Measurements from ENCODE around the gene JADE2.
A peak's percentile ranks its signal among the peaks of the same experiment; 100 is the strongest.

Gene JADE2

DNA sequence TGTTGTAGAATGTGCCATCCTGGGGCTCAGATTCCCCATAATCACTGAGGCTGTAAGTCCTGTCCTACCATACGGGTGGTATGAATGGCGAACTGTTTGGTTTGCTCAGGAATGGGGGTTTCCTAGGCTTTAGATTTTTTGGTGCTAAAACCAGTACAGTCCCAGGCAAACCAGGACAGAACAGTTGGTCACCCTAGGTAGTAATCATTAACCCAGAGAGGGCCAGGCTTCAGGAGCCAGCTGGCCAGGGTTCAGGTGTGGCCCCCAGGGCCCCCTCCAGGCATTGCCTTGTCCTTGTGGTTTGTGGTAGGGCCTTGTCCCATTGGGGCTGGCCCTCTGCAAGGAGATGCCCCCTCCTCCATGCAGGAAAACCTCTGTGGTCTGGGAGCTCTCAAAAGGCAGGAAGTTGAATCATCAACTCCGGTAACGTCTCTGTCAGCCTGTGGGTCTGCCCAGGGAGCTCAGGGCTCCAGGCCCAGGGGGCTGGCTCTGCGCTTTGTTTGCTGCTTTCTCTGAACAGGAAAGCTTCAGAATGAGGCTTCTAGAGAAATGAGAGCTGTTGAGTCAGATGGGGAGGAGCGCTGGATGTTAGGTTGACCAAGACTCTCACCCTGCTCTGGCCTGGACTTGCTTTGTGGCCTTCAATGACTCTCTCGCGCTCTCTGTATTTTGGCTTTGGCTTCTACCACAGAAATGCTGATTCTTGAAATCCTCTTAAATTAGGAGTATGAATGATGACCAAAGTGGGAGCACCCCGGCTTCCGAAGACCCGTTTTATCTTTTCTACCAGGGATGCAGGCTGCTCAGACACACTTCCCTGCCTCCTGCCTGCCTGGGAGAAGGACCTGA is 22.2 kb upstream of the JADE2 start:
- no peak overlapping the region for H3K4me3 ChIP-seq (ENCODE audit: low read depth, low read length)
- TF ChIP-seq, protein P1, sequence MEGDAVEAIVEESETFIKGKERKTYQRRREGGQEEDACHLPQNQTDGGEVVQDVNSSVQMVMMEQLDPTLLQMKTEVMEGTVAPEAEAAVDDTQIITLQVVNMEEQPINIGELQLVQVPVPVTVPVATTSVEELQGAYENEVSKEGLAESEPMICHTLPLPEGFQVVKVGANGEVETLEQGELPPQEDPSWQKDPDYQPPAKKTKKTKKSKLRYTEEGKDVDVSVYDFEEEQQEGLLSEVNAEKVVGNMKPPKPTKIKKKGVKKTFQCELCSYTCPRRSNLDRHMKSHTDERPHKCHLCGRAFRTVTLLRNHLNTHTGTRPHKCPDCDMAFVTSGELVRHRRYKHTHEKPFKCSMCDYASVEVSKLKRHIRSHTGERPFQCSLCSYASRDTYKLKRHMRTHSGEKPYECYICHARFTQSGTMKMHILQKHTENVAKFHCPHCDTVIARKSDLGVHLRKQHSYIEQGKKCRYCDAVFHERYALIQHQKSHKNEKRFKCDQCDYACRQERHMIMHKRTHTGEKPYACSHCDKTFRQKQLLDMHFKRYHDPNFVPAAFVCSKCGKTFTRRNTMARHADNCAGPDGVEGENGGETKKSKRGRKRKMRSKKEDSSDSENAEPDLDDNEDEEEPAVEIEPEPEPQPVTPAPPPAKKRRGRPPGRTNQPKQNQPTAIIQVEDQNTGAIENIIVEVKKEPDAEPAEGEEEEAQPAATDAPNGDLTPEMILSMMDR (IDR thresholded peaks at IDR 0.05; ENCODE audit: insufficient read depth, low read depth, low read length, missing control alignments) = no peak
- peak; percentile 85 for DNase-seq (ENCODE audit: low read depth)

DNA sequence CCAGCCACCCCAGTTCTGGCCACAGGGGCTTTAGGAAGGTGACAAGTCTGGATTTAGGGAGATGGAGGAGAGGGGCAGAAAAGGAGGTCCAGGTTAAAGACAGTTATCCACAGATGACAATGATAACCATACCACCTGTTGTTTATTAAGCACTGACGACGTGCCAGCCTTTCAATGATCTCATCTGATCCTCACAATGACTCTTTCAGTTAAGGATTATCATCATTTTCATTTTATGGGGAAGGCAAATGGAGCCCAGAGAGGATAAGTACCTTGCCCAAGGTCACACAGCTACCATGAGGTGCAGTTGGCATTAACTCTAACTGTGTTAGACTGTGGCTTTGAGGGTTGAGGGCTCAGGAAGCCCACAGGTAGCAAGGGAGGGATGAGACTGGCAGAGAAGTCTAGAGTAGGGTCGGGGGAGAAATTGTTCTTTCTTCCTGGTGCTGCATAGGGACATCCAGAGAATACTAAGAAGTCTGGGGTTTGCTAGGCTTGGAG is 21.5 kb upstream of the JADE2 start:
- TF ChIP-seq, protein P1 (IDR thresholded peaks at IDR 0.05; ENCODE audit: insufficient read depth, low read depth, low read length, missing control alignments) = no peak
- no peak overlapping the region for H3K4me3 ChIP-seq (ENCODE audit: low read depth, low read length)
- no peak for DNase-seq (ENCODE audit: low read depth)

DNA sequence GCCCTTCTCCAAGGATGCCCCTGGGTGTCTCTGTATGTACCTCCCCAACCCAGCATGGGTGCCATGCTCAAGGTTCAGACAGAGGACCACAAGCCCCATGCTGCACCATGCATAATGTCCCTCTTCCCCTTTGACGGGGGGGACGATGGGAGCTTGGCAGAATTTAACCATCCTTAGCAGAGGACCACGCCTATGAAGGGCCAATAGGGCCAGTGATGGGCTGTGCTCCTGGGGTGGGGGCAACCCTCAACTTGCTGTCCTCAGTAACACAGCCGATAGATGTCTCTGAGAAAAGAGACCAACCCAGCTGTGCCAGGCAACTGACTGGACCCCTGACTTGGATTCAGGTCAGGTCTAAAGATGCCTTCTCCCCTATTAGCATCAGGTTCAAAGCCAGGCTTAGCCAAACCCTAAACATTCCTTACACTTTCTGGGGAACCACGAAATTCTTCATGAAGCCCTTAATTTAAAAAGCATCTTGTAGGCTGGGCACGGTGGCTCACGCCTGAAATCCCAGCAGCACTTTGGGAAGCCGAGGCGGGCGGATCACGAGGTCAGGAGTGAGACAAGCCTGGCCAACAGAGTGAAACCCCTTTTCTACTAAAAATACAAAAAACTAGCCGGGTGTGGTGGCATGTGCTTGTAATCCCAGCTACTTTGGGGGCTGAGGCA is 20.7 kb upstream of the JADE2 start:
- H3K4me3 ChIP-seq (ENCODE audit: low read depth, low read length) = no peak overlapping the region
- no peak for DNase-seq (ENCODE audit: low read depth)
- TF ChIP-seq, protein P1 (IDR thresholded peaks at IDR 0.05; ENCODE audit: insufficient read depth, low read depth, low read length, missing control alignments) = no peak

DNA sequence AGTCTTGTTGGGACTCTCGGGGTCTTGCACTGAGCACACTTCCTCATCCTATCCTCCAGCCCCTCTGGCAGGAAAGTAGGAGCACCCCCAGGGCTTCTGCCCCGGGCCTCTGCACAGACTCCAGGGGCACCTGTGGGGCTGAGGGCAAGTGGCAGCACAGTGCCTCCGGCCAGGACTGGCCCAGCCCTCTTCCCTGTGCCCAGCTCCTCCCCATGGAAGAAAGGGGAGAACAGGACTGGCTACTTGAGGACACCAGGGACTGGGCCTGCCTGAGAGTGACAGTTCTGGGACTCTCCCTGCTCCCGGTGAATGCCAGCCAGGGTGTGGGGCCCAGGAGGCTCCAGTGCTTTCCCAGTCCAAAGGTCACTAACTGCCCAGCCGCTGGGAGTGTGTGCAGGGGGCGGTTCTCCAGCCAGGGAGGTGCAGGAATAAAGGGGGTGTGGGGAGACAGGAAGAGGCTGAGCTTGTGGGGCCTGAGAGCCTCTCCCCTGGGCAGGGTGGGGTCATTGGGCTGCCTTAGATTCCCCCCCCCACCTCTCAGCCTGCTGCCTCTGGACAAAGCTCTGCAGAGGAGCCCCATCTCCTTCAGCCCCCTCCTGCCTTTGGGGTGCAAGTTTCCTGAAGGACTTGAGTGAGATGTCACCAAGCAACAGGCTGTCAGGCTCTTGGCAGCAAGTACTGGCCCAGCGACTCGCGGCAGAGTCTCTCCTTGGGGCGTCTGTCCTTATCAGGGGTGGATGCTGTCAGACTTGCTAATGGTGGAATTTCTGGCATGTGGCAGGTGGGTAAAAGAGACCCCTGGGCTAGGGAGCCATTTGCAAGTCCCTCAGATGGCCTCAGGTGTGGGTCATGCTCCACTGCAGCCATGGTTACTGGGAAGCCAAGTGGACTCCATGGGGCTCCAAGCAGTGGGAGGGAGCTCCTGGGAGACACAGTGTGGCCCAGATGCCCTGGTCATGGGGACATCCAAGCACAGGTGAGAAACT is 19.1 kb upstream of the JADE2 start:
- no peak overlapping the region for H3K4me3 ChIP-seq (ENCODE audit: low read depth, low read length)
- TF ChIP-seq, protein P1 (IDR thresholded peaks at IDR 0.05; ENCODE audit: insufficient read depth, low read depth, low read length, missing control alignments) = no peak
- DNase-seq (ENCODE audit: low read depth) = no peak

DNA sequence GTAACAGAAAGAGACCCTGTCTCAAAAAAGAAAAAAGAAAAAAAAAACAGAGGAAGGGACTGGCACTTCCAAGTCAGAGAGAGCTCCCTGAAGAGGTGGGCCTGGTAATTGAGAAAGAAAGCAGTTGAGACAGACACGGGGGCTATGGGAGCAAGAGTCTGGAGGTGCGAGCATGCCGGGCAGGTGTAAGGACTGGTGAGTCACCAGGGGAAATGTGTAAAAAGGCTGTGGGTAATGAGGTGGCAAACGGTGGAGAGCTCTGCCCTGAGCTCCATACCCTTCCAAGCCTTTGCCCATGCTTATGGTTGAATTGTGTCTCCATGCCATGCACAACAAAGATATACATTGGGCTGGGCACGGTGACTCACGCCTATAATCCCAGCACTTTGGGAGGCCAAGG is 18.0 kb upstream of the JADE2 start:
- TF ChIP-seq, protein P1 (IDR thresholded peaks at IDR 0.05; ENCODE audit: insufficient read depth, low read depth, low read length, missing control alignments) = no peak
- no peak overlapping the region for H3K4me3 ChIP-seq (ENCODE audit: low read depth, low read length)
- DNase-seq (ENCODE audit: low read depth) = no peak

DNA sequence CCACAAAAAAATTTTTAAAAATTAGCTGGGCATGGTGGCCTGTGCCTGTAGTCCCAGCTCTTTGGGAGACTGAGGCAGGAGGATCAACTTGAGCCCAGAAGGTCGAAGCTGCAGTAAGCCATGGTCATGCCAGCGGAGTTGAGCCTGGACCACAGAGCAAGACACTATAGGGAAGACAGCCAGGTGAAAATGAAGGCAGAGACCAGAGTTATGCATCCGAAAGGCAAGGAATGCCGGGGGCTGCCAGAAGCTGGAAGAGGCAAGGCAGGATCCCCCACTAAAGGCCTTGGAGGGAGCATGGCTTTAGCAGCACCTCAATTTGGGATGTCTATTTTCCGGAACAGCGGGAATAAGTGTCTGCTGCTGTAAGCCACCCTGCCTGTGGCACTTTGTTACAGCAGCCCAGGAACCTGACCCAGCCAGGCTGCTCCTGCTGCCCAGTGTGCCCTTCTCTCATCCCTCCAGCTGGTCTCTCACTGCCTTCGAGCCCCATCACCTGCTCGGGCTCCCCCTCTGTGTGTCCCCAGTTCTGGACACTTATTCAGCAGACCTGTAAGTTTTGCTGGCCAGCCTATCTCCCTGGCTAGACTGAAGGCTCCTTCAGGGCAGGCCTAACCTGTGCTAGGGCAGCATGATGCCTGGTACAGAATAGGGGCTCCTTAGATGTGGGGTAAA is 16.8 kb upstream of the JADE2 start:
- TF ChIP-seq, protein P1 (IDR thresholded peaks at IDR 0.05; ENCODE audit: insufficient read depth, low read depth, low read length, missing control alignments) = no peak
- no peak overlapping the region for H3K4me3 ChIP-seq (ENCODE audit: low read depth, low read length)
- no peak for DNase-seq (ENCODE audit: low read depth)

All from GM12865 (cell line).